K562 (cell line): ENCODE data around the gene CA5B. TPM values are rescaled to one million over a fixed set of nuclear protein-coding genes. Genes with fewer than 3 reads are reported as not detected.
A peak's percentile ranks its signal among the peaks of the same experiment; 100 is the strongest.

Experiments used
- BHLHE40 ChIP-seq: IDR thresholded peaks from 2 replicates; pipeline ENCODE4 v1.6.1; 2011; ENCODE audit warnings: low read length, improper control_type of control experiment
- CBX2 ChIP-seq: fragments of 200-600 bp; sonication (generic); IDR thresholded peaks from one replicate; pipeline ENCODE4 v1.6.1; 2012; ENCODE audit warnings: mild to moderate bottlenecking, low read length, inconsistent platforms; ENCODE audit not compliant: insufficient read depth, poor library complexity, severe bottlenecking
- FOXP4 ChIP-seq: sonication (generic); formaldehyde crosslinking; IDR thresholded peaks from 2 replicates; pipeline ENCODE4 v1.8.0; 2022; ENCODE audit warnings: mild to moderate bottlenecking, missing genetic modification reagents, borderline replicate concordance
- HMGN3 ChIP-seq: IDR thresholded peaks from 2 replicates; pipeline ENCODE4 v1.6.1; 2011; ENCODE audit warnings: borderline replicate concordance, low read depth, mild to moderate bottlenecking, mixed read lengths, low read length; ENCODE audit not compliant: insufficient read length; ENCODE audit errors: extremely low read depth
- MECOM ChIP-seq: fragments of 250-450 bp; sonication (Bioruptor Pico); IDR thresholded peaks from 2 replicates; pipeline ENCODE4 v1.8.0; 2022; ENCODE audit warnings: inconsistent platforms
- RFX5 ChIP-seq: IDR thresholded peaks from 2 replicates; pipeline ENCODE4 v1.6.1; 2011; ENCODE audit warnings: low read depth, mild to moderate bottlenecking, improper control_type of control experiment, low read length
- SFPQ ChIP-seq: fragments of 200-400 bp; formaldehyde crosslinking; IDR thresholded peaks from 2 replicates; pipeline ENCODE4 v1.6.1; 2017; ENCODE audit warnings: mild to moderate bottlenecking, low read depth, low read length, moderate library complexity
- SRSF1 ChIP-seq: fragments of 200-400 bp; formaldehyde crosslinking; IDR thresholded peaks from 2 replicates; pipeline ENCODE4 v1.6.1; 2017; ENCODE audit warnings: mild to moderate bottlenecking, low read depth, low read length, moderate library complexity
- SRSF9 ChIP-seq: fragments of 200-400 bp; formaldehyde crosslinking; IDR thresholded peaks from 2 replicates; pipeline ENCODE4 v1.6.1; 2017; ENCODE audit warnings: low read depth, low read length, borderline replicate concordance
- ZNF224 ChIP-seq: sonication (generic); formaldehyde crosslinking; IDR thresholded peaks from 2 replicates; pipeline ENCODE4 v1.8.0; 2022; ENCODE audit warnings: mild to moderate bottlenecking, missing genetic modification reagents
- ZNF57 ChIP-seq: fragments of 450-650 bp; formaldehyde crosslinking; IDR thresholded peaks from 2 replicates; pipeline ENCODE4 v1.4.0; 2020; ENCODE audit warnings: mild to moderate bottlenecking, moderate library complexity
- polyA plus RNA-seq, 8 experiments: library from polyadenylated mRNA; depleted of rRNA in 4 of 8; stranded (reverse) in 5 of 8; unstranded in 3 of 8; fragments of >200 nt; fragmentation: Nextera tagmentation in 2 of 8; fragmentation: Illumina TruSeq in 1 of 8; extraction: Ambion mirVana in 2 of 8; extraction: Trizol in 1 of 8; gene quantifications; 2 replicates each; pipeline versions ENCODE4 v1.2.1 to v1.2.3, GENCODE V29; 2011 to 2014; ENCODE audit warnings: inconsistent platforms in 1 of 8, missing spikeins in 1 of 8
- total RNA-seq, 7 experiments: library from RNA; depleted of rRNA in 6 of 7; stranded (reverse); fragments of >200 nt in 6 of 7; fragmentation: Illumina TruSeq in 2 of 7; extraction: Trizol in 2 of 7; gene quantifications; 2 replicates each; pipeline versions ENCODE4 v1.2.1 to v1.2.3, GENCODE V29; 2011 to 2021; ENCODE audit warnings: low replicate concordance in 1 of 7
- TF ChIP-seq, protein P1 (sequence below), 2 experiments: fragments of 450-650 bp; formaldehyde crosslinking in 1 of 2; IDR thresholded peaks; 2 replicates each; pipeline versions ENCODE4 v1.4.0 to v1.6.1; 2014 to 2020; ENCODE audit warnings: mild to moderate bottlenecking in 2 of 2, borderline replicate concordance in 1 of 2, low read depth in 1 of 2
- TF ChIP-seq, protein P2 (sequence below): sonication (generic); IDR thresholded peaks from 2 replicates; pipeline ENCODE4 v1.6.1; 2016

The CA5B gene
- total and polyA plus RNA-seq, 9 of the 15 experiments (the other 6 are each of a cell fraction or from before 2014, with no cell fraction given) = 0.55 to 3.7 (median 2.6) TPM

DNA sequence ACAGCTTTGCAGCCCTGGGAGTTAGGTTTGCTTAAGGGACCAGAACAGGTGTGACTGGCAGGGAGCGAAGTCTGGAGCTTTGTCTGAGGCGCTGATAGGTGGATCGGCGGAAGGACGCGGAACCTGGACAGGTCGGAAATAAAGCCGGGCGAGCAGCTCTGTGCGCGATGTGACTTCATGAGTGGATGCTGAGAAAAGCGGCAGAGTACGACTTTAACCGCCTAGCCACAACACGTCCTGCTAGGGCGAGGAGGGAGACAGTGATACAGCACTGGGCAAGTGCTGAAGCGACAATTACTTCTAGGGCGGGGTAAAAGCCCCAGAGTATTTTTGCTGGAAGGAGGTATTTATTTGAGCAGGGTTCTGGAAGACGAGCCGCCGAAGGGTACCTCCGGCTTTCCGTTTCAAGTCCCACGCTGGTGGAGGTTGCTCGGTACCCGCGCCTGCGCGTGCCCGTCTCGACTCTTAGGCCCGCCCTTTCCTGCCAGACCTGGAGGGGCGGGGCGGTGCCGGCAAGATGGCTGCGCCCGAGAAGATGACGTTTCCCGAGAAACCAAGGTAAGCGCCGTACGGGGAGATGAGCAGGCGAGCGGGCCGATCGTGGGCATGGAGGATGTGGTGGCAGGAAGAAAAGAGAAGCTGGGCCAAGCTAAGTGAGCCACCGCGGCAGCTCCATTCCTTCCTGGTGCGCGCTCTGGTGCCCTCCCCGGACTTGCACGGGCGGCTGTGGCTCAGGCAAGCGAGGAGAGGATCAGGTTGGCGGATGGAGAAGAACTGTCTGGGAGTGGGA, 52.1 kb downstream of the CA5B start, which contains the start of gene ZRSR2 (continued):
- TF ChIP-seq, protein P1, sequence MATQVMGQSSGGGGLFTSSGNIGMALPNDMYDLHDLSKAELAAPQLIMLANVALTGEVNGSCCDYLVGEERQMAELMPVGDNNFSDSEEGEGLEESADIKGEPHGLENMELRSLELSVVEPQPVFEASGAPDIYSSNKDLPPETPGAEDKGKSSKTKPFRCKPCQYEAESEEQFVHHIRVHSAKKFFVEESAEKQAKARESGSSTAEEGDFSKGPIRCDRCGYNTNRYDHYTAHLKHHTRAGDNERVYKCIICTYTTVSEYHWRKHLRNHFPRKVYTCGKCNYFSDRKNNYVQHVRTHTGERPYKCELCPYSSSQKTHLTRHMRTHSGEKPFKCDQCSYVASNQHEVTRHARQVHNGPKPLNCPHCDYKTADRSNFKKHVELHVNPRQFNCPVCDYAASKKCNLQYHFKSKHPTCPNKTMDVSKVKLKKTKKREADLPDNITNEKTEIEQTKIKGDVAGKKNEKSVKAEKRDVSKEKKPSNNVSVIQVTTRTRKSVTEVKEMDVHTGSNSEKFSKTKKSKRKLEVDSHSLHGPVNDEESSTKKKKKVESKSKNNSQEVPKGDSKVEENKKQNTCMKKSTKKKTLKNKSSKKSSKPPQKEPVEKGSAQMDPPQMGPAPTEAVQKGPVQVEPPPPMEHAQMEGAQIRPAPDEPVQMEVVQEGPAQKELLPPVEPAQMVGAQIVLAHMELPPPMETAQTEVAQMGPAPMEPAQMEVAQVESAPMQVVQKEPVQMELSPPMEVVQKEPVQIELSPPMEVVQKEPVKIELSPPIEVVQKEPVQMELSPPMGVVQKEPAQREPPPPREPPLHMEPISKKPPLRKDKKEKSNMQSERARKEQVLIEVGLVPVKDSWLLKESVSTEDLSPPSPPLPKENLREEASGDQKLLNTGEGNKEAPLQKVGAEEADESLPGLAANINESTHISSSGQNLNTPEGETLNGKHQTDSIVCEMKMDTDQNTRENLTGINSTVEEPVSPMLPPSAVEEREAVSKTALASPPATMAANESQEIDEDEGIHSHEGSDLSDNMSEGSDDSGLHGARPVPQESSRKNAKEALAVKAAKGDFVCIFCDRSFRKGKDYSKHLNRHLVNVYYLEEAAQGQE (IDR thresholded peaks at IDR 0.05; ENCODE audit: borderline replicate concordance) = no peak
- TF ChIP-seq, protein P1 (CRISPR knock-in tag; IDR thresholded peaks at IDR 0.05; ENCODE audit: low read depth) = no peak
- TF ChIP-seq SFPQ (no peak), MECOM (CRISPR knock-in tag) (peak; percentile 83), RFX5 (no peak), SRSF1 (no peak), ZNF57 (CRISPR knock-in tag) (no peak), SRSF9 (no peak), BHLHE40 (peak; percentile 22; the same call in 1 of the 2 replicates), HMGN3 (no peak), FOXP4 (CRISPR knock-in tag) (no peak), CBX2 (no peak), ZNF224 (CRISPR knock-in tag) (no peak)
- TF ChIP-seq, protein P2, sequence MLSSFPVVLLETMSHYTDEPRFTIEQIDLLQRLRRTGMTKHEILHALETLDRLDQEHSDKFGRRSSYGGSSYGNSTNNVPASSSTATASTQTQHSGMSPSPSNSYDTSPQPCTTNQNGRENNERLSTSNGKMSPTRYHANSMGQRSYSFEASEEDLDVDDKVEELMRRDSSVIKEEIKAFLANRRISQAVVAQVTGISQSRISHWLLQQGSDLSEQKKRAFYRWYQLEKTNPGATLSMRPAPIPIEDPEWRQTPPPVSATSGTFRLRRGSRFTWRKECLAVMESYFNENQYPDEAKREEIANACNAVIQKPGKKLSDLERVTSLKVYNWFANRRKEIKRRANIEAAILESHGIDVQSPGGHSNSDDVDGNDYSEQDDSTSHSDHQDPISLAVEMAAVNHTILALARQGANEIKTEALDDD = no peak
